Activated T-cell treated with anti-CD3 and anti-CD28 coated beads, Interleukin-2, amount 50 U/mL, for 4 hours (primary cell): Measurements from ENCODE around the gene TSHZ1. TPM values are rescaled to one million over a fixed set of nuclear protein-coding genes. Genes with fewer than 3 reads are reported as not detected.

Experiments
- ATAC-seq, 2 donors: fragments of 200-7000 bp; cut with Tn5 transposase; one replicate each; pipeline ENCODE4 v1.10.0; 2021
- DNase-seq: peaks from one replicate; pipeline ENCODE4 v3.0.0-alpha.2; 2020
- H3K27me3 Mint-ChIP-seq: one replicate; pipeline ENCODE4 v1.8.0; 2021; ENCODE audit warnings: low read depth, mixed read lengths
- H3K36me3 Mint-ChIP-seq: one replicate; pipeline ENCODE4 v1.8.0; 2022; ENCODE audit warnings: mixed read lengths; ENCODE audit not compliant: insufficient read depth
- H3K4me1 Mint-ChIP-seq: one replicate; pipeline ENCODE4 v1.8.0; 2021; ENCODE audit warnings: low read depth, mixed read lengths
- H3K4me3 Mint-ChIP-seq: one replicate; pipeline ENCODE4 v1.8.0; 2021; ENCODE audit warnings: mild to moderate bottlenecking, moderate library complexity, mixed read lengths
- H3K9me3 Mint-ChIP-seq: one replicate; pipeline ENCODE4 v1.8.0; 2021; ENCODE audit warnings: mixed read lengths
- total RNA-seq, 3 donors: library from RNA; stranded (reverse); gene quantifications; one replicate each; pipeline ENCODE4 v1.2.1, GENCODE V29; 2021

Gene TSHZ1
- total RNA-seq, 3 donors from 2014 or later = 10.8 to 13.6 (median 12.5) TPM

DNA sequence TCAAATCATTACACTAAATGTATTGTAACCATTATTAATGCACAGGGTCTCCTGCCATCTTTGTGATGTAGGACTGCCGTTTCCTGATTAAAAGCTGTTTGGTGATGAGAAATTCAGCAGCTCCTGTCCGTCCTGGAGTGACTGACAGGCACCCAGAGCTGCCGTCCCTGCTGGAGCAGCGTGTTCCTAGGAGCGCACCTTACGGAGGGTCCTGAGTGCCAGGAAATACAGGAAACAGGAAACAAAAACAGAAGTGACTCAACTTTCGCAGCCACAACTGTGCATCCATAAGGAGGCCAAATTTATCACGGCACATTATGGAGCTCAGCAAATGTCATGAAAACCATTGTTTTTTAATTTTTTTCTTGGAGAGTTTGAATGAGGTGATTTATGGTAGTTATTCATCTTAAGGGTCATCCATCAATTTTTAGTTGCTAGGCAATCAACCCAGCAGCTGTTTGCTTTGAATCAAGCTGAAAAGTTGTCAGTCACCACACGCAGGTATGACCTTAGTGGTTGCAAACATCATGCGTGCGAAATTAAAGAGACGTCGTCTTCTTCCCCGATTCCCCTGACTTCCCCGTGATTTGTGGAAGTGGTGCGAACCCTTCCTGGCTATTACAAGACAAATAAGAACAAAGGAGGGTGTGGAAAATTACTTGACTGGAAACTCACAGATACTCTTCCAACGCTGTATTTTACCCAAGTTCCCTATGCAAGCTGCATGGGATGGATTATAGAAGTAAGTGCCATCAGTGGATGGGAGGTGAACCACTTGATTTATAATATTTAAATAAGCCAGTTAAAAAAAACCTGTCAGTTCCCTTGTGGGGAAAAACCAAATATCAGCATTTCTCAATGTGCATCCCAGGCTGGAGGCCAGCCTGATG lies 19.8 kb downstream of the TSHZ1 start:
- no peaks in the 10 kb centered on the region for H3K36me3 Mint-ChIP-seq

GRCh38 chr18:75231053-75231406 lies 20.4 kb downstream of the TSHZ1 start:
- no peak for DNase-seq
- ATAC-seq = no peak
- no peak overlapping the region for H3K4me3 Mint-ChIP-seq
- H3K36me3 Mint-ChIP-seq = peaks cover 3% of the 10 kb centered on the region
- H3K27me3 Mint-ChIP-seq = no peaks in the 10 kb centered on the region
- H3K4me1 Mint-ChIP-seq = peaks cover 53% of the 10 kb centered on the region
- H3K9me3 Mint-ChIP-seq = no peaks in the 10 kb centered on the region

More for the DNA sequence above, 19.8 kb downstream of the TSHZ1 start:
- no peak for ATAC-seq
- no peak for DNase-seq
- Mint-ChIP-seq H3K9me3 (no peaks in the 10 kb centered on the region), H3K4me1 (peaks cover 48% of the 10 kb centered on the region), H3K4me3 (no peak overlapping the region), H3K27me3 (no peaks in the 10 kb centered on the region)

GRCh38 chr18:75234901-75235300 lies 24.3 kb downstream of the TSHZ1 start:
- Mint-ChIP-seq H3K36me3 (peaks cover 10% of the 10 kb centered on the region), H3K27me3 (no peaks in the 10 kb centered on the region), H3K4me1 (peaks cover 27% of the 10 kb centered on the region)

DNA sequence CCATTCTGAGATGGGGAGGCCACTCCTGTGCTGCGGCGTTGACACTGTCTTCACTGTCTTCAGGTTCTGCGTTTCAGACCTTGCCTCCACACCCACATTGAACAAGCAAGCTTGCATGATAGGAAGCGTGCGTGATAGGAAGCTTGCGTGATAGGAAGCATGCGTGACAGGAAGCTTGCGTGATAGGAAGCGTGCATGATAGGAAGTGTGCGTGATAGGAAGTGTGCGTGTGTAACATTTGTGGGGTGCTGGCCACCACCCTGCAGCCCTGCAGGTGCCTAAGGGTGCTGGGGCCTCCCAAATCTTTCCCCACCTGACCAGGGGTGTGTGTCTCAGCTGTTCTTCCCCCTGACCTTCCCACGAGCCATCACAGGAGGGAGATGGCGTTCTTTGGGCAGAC lies 25.3 kb downstream of the TSHZ1 start:
- H3K4me3 Mint-ChIP-seq = no peak overlapping the region
- H3K36me3 Mint-ChIP-seq = peaks cover 16% of the 10 kb centered on the region
- H3K9me3 Mint-ChIP-seq = no peaks in the 10 kb centered on the region
- no peaks in the 10 kb centered on the region for H3K27me3 Mint-ChIP-seq
- ATAC-seq (no peak), DNase-seq (no peak)
- peaks cover 21% of the 10 kb centered on the region for H3K4me1 Mint-ChIP-seq

More at GRCh38 chr18:75234901-75235300, 24.3 kb downstream of the TSHZ1 start:
- Mint-ChIP-seq H3K4me3 (no peak overlapping the region), H3K9me3 (no peaks in the 10 kb centered on the region)
- DNase-seq (no peak), ATAC-seq (no peak)

GRCh38 chr18:75238100-75238499 lies 27.5 kb downstream of the TSHZ1 start:
- Mint-ChIP-seq H3K4me3 (no peak overlapping the region), H3K36me3 (peaks cover 18% of the 10 kb centered on the region), H3K9me3 (no peaks in the 10 kb centered on the region), H3K27me3 (no peaks in the 10 kb centered on the region), H3K4me1 (peaks cover 28% of the 10 kb centered on the region)
- no peak for DNase-seq
- no peak for ATAC-seq

DNA sequence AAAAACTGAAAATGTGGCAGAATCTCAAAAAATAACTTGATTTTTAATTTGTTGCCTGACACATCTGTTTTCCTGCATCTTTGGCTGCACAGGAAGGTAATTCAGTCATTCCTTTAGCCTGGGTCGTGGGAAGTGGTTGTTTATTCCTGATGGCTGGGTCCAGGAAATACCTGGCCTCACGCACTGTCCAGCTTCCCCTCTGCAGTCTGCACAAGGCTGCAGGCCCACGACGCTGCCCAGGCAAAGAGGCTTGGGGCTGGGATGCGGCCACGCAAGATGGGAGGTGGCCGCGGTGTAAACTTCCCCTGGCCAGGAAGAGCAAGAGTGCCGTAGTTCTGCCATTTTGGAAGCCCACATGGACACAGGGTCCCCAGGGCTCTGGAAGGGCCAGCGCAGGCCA lies 28.2 kb downstream of the TSHZ1 start:
- DNase-seq = no peak
- no peak overlapping the region for H3K4me3 Mint-ChIP-seq
- H3K27me3 Mint-ChIP-seq = no peaks in the 10 kb centered on the region
- H3K4me1 Mint-ChIP-seq = peaks cover 35% of the 10 kb centered on the region
- no peak for ATAC-seq
- no peaks in the 10 kb centered on the region for H3K9me3 Mint-ChIP-seq
- peaks cover 18% of the 10 kb centered on the region for H3K36me3 Mint-ChIP-seq

GRCh38 chr18:75240433-75240832 lies 29.8 kb downstream of the TSHZ1 start:
- ATAC-seq (no peak), DNase-seq (no peak)
- no peaks in the 10 kb centered on the region for H3K27me3 Mint-ChIP-seq
- peaks cover 44% of the 10 kb centered on the region for H3K4me1 Mint-ChIP-seq
- no peaks in the 10 kb centered on the region for H3K9me3 Mint-ChIP-seq
- H3K36me3 Mint-ChIP-seq = peaks cover 18% of the 10 kb centered on the region
- no peak overlapping the region for H3K4me3 Mint-ChIP-seq

DNA sequence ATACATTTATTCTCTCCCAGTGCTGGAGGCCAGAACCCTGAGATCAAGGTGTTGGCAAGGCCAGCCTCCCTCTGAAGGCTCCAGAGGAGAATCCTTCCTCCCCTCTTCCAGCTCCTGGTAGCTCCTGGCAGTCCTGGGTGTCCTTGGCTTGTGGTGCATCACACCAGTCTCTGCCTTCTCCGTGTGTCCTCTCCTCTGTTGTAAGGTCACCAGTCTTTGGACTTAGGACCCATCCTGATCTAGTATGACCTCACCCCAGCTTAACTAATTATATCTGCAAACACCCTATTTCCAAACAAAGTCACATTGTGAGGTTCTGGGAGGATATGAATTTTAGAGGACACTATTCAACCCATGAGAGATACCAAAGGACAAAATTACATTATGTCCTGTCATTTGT lies 31.1 kb downstream of the TSHZ1 start:
- H3K4me1 Mint-ChIP-seq = peaks cover 50% of the 10 kb centered on the region
- no peak overlapping the region for H3K4me3 Mint-ChIP-seq
- ATAC-seq (no peak), DNase-seq (no peak)
- H3K9me3 Mint-ChIP-seq = no peaks in the 10 kb centered on the region
- no peaks in the 10 kb centered on the region for H3K27me3 Mint-ChIP-seq
- H3K36me3 Mint-ChIP-seq = peaks cover 15% of the 10 kb centered on the region

DNA sequence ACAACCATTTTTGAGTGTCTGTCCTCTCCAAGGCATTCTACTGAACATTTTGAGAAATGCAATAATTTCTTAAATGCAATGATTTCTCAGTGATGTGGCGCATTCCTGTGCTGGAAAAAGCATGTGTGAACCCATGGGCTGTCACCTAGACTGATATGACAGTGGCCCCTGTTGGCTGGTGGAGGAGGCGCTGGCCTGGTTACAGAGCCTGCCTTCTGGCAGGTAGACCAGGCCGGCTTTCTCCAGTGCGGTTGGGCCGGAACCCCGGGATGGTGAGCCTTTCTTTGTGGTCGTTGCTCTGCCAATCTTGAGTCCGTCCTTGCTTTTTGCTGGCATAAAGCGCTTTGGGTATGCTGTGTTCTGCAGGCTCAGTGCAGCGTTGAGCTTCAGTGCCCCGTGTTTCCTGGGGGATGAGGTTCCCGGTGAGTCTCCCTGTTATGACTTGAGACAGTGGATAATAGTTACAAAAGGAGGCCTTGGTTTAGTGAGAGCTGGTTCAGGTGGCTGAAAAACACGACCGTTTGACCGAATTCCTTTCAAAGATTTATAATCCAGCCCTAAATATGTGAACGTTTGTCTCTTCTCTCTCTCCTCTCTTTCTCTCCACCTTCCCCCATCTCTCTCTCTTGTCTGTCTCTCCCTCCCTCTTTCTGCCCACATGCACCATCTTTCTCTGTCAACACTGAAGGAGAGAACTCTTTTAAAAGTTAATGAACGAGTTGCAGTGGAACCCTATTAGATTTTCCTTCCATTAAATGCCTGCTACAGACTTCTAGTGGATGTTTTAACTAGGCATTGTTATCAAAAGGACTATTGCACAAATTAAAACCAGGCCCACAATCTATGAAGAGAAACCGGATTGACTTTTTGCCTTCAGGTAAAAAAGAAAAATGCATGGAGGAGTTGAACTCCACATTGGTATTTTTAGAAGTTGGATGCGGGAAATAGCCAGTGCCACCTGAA lies 34.0 kb downstream of the TSHZ1 start:
- Mint-ChIP-seq H3K4me1 (peaks cover 62% of the 10 kb centered on the region), H3K9me3 (no peaks in the 10 kb centered on the region), H3K27me3 (no peaks in the 10 kb centered on the region), H3K36me3 (peaks cover 10% of the 10 kb centered on the region), H3K4me3 (no peak overlapping the region)
- DNase-seq (no peak), ATAC-seq (no peak)

- no peaks in the 10 kb centered on the region for H3K9me3 Mint-ChIP-seq
- H3K27me3 Mint-ChIP-seq = no peaks in the 10 kb centered on the region
- peaks cover 64% of the 10 kb centered on the region for H3K4me1 Mint-ChIP-seq
- H3K4me3 Mint-ChIP-seq = peak overlapping the region; percentile 85
- DNase-seq (no peak), ATAC-seq (peak in 1 of 2 donors; percentile 10)
- no peaks in the 10 kb centered on the region for H3K36me3 Mint-ChIP-seq
Observed at GRCh38 chr18:75246721-75247610, 36.4 kb downstream of the TSHZ1 start.

- Mint-ChIP-seq H3K4me1 (peaks cover 65% of the 10 kb centered on the region), H3K36me3 (no peaks in the 10 kb centered on the region), H3K9me3 (no peaks in the 10 kb centered on the region), H3K27me3 (no peaks in the 10 kb centered on the region), H3K4me3 (peak overlapping the region; percentile 85)
- ATAC-seq (peak in 1 of 2 donors; percentile 25), DNase-seq (no peak)
Observed at GRCh38 chr18:75247611-75248421, 37.2 kb downstream of the TSHZ1 start.

DNA sequence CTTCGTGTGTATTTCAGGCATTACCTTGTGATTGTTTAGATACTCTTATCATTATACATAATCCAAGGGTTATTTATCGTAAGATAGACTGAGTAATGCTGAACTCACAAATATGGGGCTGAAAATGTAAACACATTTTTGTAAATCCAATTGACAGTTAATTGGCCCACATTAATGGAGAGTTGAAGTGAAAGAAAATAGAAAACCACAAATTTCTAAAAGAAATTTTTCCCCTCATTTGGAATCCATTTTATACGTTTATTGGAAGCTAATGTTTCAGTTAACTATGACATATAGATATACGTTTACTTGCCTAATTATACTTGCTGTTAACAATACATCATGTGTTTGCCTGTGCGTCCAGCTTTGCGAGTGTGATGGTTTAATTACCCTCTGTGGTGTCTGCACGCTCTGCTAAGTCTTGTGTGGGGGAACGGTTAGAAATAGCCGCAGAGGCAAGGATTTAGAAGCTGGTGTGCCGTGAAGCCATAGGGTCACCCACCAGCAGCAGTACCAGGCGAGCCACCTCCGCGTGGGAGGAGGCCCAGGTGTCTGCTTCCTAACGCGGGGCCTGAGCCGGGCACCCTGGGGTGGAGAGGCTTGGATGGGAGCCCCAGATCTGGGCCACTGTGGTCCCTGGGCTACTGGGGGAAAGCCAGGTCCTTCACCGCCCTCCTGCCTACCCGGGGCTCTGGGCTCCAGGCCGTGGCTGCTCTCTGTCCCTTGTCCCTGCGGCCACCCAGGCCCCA lies 38.0 kb downstream of the TSHZ1 start:
- Mint-ChIP-seq H3K4me1 (peaks cover 67% of the 10 kb centered on the region), H3K4me3 (peak overlapping the region; percentile 85), H3K27me3 (no peaks in the 10 kb centered on the region), H3K36me3 (no peaks in the 10 kb centered on the region), H3K9me3 (no peaks in the 10 kb centered on the region)
- ATAC-seq (no peak), DNase-seq (no peak)

DNA sequence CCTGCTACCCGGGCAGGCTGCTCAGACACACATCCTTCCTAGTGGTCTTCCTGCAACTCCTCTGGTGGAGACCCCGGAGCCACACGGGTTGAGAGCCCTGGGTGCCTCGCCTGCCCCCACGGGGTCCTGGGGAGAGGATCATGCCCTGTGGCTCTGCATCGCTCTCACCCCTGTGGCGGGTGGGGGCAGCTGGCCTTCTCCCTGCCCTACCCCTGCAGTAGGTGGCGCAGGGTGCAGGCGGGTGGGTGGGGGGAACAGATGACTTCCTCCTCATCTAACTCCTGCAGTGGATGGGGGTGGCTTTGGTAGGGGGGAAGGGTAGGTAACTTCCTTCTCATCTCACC lies 38.5 kb downstream of the TSHZ1 start:
- Mint-ChIP-seq H3K36me3 (no peaks in the 10 kb centered on the region), H3K27me3 (no peaks in the 10 kb centered on the region), H3K4me1 (peaks cover 69% of the 10 kb centered on the region), H3K4me3 (no peak overlapping the region), H3K9me3 (no peaks in the 10 kb centered on the region)
- no peak for ATAC-seq
- DNase-seq = no peak
